Measurements from ENCODE around the gene PIK3C2G.

DNA sequence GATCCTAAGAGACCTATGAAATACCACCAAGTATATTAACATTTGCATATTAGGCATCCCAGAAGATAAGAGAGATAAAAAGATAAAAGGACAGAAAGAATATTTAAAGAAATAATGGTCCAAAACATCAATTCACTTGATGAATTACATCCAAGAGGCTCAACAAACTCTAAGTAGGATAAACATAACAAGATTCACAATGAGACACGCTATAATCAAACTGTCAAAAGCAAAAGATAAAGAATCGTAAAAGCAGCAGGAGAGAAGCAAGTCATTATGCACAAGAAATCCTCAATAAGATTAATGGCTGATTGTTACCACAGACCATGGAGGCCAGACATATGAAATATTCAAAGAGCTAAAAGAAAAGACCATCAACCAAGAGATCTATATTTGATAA is 396.9 kb downstream of the PIK3C2G start:
- TF ChIP-seq, protein P1, sequence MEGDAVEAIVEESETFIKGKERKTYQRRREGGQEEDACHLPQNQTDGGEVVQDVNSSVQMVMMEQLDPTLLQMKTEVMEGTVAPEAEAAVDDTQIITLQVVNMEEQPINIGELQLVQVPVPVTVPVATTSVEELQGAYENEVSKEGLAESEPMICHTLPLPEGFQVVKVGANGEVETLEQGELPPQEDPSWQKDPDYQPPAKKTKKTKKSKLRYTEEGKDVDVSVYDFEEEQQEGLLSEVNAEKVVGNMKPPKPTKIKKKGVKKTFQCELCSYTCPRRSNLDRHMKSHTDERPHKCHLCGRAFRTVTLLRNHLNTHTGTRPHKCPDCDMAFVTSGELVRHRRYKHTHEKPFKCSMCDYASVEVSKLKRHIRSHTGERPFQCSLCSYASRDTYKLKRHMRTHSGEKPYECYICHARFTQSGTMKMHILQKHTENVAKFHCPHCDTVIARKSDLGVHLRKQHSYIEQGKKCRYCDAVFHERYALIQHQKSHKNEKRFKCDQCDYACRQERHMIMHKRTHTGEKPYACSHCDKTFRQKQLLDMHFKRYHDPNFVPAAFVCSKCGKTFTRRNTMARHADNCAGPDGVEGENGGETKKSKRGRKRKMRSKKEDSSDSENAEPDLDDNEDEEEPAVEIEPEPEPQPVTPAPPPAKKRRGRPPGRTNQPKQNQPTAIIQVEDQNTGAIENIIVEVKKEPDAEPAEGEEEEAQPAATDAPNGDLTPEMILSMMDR (IDR thresholded peaks at IDR 0.05) = no peak
- TF ChIP-seq POLR2AphosphoS5 (IDR thresholded peaks at IDR 0.05; ENCODE audit: low read depth, low read length) (no peak), TCF7L2 (IDR thresholded peaks at IDR 0.05; ENCODE audit: low read depth, low read length) (no peak)
- TF ChIP-seq, protein P2, sequence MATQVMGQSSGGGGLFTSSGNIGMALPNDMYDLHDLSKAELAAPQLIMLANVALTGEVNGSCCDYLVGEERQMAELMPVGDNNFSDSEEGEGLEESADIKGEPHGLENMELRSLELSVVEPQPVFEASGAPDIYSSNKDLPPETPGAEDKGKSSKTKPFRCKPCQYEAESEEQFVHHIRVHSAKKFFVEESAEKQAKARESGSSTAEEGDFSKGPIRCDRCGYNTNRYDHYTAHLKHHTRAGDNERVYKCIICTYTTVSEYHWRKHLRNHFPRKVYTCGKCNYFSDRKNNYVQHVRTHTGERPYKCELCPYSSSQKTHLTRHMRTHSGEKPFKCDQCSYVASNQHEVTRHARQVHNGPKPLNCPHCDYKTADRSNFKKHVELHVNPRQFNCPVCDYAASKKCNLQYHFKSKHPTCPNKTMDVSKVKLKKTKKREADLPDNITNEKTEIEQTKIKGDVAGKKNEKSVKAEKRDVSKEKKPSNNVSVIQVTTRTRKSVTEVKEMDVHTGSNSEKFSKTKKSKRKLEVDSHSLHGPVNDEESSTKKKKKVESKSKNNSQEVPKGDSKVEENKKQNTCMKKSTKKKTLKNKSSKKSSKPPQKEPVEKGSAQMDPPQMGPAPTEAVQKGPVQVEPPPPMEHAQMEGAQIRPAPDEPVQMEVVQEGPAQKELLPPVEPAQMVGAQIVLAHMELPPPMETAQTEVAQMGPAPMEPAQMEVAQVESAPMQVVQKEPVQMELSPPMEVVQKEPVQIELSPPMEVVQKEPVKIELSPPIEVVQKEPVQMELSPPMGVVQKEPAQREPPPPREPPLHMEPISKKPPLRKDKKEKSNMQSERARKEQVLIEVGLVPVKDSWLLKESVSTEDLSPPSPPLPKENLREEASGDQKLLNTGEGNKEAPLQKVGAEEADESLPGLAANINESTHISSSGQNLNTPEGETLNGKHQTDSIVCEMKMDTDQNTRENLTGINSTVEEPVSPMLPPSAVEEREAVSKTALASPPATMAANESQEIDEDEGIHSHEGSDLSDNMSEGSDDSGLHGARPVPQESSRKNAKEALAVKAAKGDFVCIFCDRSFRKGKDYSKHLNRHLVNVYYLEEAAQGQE (IDR thresholded peaks at IDR 0.05; ENCODE audit: insufficient read depth in 1 of 2, low read depth in 2 of 2, low read length in 1 of 2) = no peak
